GM19438 (cell line): ENCODE measurements around the gene PDE4C.

Source experiments
- ATAC-seq: cut with Tn5 transposase; IDR thresholded peaks from one replicate; pipeline ENCODE4 v1.9.1; 2021; ENCODE audit warnings: low read depth; ENCODE audit not compliant: unreplicated experiment

Gene PDE4C

GRCh38 chr19:18203408-18203862, 22.8 kb downstream of the PDE4C start:
- peak; percentile 2 for ATAC-seq

GRCh38 chr19:18202778-18203407, 23.3 kb downstream of the PDE4C start:
- no peak for ATAC-seq

GRCh38 chr19:18202397-18202777, 23.9 kb downstream of the PDE4C start:
- ATAC-seq = no peak

GRCh38 chr19:18198374-18198773, 27.9 kb downstream of the PDE4C start:
- ATAC-seq = no peak

- no peak for ATAC-seq
Measured at GRCh38 chr19:18197941-18198340, 28.3 kb downstream of the PDE4C start.

- no peak for ATAC-seq
Measured at GRCh38 chr19:18197306-18197705, 28.9 kb downstream of the PDE4C start.

GRCh38 chr19:18196511-18196845, 29.8 kb downstream of the PDE4C start:
- no peak for ATAC-seq

- ATAC-seq = no peak
Measured at GRCh38 chr19:18194554-18195238, 31.5 kb downstream of the PDE4C start.

GRCh38 chr19:18194181-18194530, 32.1 kb downstream of the PDE4C start:
- no peak for ATAC-seq

GRCh38 chr19:18193388-18194180, 32.7 kb downstream of the PDE4C start:
- ATAC-seq = no peak

GRCh38 chr19:18192673-18193387, 33.4 kb downstream of the PDE4C start, which contains the start of gene MPV17L2:
Gene MPV17L2, plus strand, starts transcription at chr19:18193218. Its CDS starts 64 bp downstream, at chr19:18193282.
- peak; percentile 71 for ATAC-seq

GRCh38 chr19:18191640-18192062, 34.6 kb downstream of the PDE4C start:
- ATAC-seq = no peak

- ATAC-seq = no peak
Measured at GRCh38 chr19:18190278-18190677, 36.0 kb downstream of the PDE4C start.

- ATAC-seq = no peak
Measured at GRCh38 chr19:18185538-18185937, 40.7 kb downstream of the PDE4C start.

- no peak for ATAC-seq
Measured at GRCh38 chr19:18183529-18183928, 42.7 kb downstream of the PDE4C start.

- ATAC-seq = no peak
Measured at GRCh38 chr19:18179957-18180356, 46.3 kb downstream of the PDE4C start.

GRCh38 chr19:18176367-18177310, 49.6 kb downstream of the PDE4C start:
- no peak for ATAC-seq

GRCh38 chr19:18174983-18175382, 51.3 kb downstream of the PDE4C start:
- ATAC-seq = no peak
